ENCODE measurements around the gene ADNP2.
A peak's percentile ranks its signal among the peaks of the same experiment; 100 is the strongest.
"Not testable (repeated sequence)": the region's sequence is repeated elsewhere in the genome, so short reads cannot be mapped to it uniquely, and the experiment has no call there.

Gene ADNP2

DNA sequence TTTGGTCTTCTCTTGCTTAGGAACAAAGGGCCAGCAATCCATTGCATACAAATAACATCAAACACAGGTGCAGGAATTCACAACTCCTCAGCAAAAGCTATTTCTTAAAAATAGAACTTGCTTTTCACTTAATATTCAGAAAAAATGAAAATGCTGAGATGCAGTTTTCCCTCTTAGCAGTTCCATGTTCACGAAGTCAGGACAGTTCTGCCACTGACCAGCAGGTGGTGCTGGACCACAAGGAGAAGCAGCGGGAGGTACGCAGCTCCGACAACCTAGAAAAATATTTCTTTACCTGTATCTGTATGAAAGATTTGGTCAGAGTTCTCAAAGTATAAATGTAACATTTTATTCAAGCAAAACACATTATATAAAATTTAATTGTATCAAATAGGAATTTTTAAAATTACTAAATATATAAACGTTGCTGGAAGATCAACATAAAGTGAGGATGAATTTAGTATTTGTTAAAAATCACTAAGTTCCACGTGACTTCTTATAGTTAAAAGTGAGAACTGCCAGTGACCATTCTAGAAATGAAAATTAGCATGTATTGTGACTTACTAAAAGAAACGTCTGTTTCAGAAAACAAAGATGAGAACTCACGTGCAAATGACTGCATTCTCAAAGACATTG lies 48.8 kb downstream of the ADNP2 start:
- TF ChIP-seq CTCF (IDR thresholded peaks at IDR 0.05; ENCODE audit: low read depth, low read length) = peak; percentile 97
- no peak overlapping the region for H3K4me3 ChIP-seq (ENCODE audit: low read depth, low read length)

GRCh38 chr18:80158365-80158764 lies 49.3 kb downstream of the ADNP2 start:
- TF ChIP-seq CTCF (IDR thresholded peaks at IDR 0.05; ENCODE audit: low read depth, low read length) = no peak
- no peak overlapping the region for H3K4me3 ChIP-seq (ENCODE audit: low read depth, low read length)

DNA sequence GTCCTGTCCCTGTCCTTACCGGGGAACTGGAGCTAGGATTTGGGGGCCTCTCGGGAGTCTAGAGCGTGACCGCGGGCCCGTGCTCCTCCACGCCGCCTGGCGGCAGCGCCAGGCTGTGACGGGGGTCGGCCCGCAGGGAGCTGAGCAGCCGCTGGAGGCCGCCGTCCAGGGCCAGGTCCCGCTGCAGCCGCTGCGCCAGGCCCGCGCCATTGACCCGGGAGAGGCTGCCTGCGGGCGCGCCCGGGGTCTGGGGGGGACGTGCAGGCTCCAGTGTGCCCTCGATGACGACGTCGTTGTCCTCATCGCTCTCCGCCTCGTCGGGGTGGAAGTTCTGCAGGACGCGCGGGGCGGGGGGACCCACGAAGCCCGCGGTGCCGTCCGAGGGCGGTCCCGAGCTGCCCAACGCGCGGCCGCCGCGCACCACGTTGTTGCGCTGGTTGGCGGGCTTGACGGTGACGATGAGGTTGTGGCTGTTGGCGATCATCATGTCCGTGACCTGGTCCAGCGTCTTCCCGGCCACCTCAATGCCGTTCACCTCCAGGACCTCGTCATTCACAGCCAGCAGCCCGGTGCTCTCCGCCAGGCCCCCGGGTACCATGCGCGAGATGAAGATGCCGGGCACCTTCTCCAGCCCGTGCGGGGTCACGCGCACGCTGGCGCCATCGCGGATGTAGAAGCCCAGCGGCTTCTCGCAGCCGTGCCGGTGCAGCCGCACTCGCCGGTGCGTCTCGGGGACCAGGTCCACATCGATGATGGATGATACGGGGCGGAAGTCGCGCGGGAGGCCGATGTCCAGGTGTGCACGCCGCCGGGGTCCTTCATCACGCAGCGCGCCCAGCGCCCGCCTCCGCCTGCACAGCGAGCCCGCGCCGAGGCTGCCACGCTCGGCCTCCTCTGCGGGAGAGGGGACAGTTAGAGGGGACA lies 50.9 kb downstream of the ADNP2 start:
- no peak for TF ChIP-seq CTCF (IDR thresholded peaks at IDR 0.05; ENCODE audit: low read depth, low read length)
- no peak overlapping the region for H3K4me3 ChIP-seq (ENCODE audit: low read depth, low read length)

- no peak for TF ChIP-seq CTCF (IDR thresholded peaks at IDR 0.05; ENCODE audit: low read depth, low read length)
Measured at GRCh38 chr18:80161781-80162417, 52.8 kb downstream of the ADNP2 start.

GRCh38 chr18:80163183-80163582 lies 54.1 kb downstream of the ADNP2 start:
- no peak for TF ChIP-seq CTCF (IDR thresholded peaks at IDR 0.05; ENCODE audit: low read depth, low read length)
- H3K4me3 ChIP-seq (ENCODE audit: low read depth, low read length) = no peak overlapping the region

More at GRCh38 chr18:80161781-80162417, 52.8 kb downstream of the ADNP2 start:
- H3K4me3 ChIP-seq (ENCODE audit: low read depth, low read length) = no peak overlapping the region

GRCh38 chr18:80164727-80165355 lies 55.8 kb downstream of the ADNP2 start:
- H3K4me3 ChIP-seq (ENCODE audit: low read depth, low read length) = not testable (repeated sequence)

DNA sequence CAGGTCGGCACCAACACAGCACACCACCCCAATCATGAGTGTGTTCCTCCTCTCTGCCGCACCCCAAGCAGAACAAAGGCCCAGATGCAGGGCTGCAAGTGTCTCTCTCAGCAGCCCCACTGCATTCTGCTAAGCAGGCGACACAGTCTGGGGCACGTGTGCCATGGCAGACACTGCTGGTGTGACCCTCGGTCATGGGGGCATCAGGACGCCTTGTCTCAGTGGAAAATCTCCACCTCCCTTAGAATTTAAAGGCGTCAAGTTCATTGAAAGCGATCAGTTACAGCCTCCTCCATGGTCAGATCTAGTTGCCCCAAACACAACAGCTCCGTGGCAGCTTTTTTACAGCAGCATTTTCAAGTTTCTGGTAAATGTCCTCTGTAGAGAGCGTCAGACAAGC lies 57.2 kb downstream of the ADNP2 start:
- H3K4me3 ChIP-seq (ENCODE audit: low read depth, low read length) = no peak overlapping the region
- TF ChIP-seq CTCF (IDR thresholded peaks at IDR 0.05; ENCODE audit: low read depth, low read length) = no peak

All from WI38 (cell line).